A204.1 (cell line): ENCODE data around the gene KCNQ1.

Source experiments
- FAIRE-seq: peaks from 2 replicates; lab custom pipeline; 2012; peaks lifted over from hg19 to GRCh38; lab: Jason Lieb, UNC

Gene KCNQ1

DNA sequence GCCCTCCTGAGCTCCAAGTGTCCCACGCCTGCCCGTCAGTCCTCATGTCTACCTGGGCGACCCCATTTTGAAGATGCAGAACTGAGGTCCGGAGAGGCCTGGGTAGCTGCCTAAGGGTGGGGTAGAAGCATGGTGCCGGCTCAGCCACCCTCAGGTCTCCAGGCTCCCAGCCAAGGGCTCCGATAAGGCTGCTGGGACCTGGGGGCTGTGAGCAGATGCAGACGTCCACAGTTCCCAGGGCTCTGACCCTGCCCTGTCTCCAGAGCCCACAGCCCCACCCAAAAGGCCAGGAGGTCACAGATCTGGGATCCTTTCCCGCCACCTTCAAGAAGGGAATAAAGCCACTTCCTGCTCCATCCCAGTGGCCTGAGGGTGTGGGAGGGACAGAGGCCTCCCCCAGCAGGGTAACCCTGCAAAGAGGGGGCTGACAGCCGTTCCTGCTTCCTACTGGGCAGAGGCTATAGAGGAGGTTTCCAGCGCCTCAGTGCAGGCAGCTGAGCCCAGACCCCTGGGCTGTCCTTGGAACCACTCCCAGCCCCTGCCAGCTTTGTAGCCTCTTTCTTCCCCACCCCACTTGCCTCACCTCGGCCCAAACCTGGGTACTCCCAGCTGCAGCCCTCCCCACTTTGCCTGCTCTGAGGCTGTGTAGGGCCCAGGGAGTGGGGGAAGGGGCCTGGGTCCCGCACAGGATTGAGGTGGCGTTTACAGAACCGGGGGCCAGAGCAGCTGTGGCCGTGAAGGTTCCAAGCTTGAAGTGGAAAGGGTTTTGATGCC lies 355.3 kb downstream of the KCNQ1 start:
- no peak for FAIRE-seq

DNA sequence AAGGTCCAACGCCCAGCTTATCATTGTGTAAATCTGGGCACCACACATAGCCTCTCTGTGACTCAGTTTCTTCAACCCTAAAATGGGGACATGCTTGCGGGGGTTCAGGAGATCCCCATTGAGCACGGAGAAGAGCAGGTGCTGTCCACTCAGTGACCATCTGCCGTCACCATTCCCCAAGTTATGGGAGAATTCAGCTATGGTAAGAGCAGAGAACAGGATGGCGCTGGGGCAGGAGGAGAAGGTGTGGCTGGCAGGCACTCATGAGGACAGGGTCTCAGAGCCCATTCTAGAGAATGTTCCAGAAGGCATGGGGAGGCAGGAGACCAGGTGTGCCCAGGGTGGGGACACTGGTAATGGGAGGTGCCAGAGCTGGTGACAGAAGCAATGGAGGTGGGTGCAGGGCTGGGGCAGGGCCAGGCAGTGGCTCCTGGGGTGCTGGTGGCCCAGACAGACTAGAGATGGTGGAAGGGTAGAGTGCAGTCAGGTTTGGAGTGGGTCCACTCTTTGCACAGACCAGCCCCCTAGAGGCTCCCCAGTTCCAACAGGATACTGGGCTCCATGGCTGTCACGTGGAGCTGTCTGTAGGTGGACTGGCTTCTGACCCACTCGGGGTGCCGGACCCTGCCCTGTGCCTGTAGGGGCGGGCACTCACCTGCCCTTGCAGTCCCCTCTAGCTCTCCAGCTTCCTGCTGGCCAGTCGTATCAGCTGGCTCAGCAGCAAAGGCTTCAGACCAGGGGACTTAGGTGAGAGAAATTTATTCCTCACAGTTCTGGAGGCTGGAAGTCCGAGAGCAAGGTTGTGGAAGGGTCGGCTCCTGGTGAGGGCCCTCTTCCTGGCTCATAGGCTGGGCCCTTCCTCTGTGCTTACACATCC lies 356.1 kb downstream of the KCNQ1 start:
- FAIRE-seq = no peak

DNA sequence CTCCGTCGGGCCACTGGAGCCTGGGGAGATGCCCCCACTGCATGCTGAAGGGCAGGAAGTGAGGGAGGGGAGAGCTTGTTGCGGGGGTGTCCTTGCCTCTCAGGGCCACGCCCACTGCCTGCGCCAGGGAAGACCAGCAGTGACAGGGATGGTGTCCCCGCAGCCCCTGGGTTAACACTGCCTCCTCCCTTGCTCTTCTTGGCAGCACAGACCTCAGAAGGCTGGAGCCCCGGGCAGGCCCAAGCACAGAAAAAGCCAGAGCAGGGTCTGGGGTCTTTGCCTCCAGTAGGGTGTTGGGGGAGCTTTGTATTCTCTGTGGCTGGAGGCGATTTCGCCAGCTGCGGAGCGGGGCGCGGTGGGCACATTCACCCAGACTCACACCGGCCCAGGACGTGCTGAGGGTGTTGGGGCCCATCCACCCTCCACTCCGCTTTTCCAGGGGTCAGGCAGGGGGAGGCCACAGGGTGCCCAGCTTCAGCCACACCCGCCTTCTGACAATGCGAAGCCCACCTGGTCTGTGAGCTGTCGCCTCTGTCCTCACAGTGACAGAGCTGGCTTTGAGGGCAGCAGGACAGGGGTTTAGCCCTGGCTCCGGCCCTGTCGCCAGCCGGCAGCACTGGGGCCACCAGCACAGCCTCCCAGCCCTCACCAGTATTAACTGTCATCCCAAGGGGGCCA lies 357.0 kb downstream of the KCNQ1 start:
- FAIRE-seq = no peak

DNA sequence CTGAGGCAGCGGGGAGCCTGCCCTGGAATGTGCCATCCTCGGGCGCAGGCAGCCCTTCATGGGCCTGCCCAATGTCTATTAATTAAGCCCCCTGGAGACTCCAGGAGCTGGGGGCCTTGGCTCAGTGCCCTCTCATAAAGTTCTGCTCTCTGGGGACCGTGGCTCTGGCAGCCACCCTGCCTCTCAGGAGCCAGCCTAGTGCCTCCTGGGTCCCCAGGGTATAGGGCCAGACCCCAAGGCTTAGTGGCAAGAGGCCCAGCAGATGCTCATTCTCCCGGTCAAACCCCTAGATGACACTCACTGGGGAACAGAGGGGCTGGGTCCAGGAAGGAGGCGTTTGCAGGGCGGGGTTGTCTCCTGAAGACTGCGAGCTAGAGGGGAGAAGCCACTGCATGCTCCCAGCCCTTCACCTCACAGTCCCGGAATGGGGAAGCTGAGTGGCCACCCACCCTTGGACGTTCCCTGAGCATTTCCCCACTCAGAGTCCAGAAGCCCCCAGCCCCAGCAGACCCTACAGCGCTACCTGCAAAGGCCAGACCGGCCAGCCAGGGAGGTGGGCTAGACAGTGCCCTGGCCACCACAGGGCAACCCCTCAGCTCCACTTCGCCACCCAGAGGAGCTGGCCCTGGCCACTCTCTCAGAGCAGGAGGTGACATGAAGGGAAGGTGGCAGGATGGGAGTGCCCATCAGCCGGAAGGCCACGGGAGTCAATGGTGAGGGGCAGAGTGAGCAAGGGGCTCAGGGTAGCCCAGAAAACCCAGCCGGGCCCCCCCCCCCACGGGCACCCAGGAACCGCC lies 357.8 kb downstream of the KCNQ1 start:
- no peak for FAIRE-seq

DNA sequence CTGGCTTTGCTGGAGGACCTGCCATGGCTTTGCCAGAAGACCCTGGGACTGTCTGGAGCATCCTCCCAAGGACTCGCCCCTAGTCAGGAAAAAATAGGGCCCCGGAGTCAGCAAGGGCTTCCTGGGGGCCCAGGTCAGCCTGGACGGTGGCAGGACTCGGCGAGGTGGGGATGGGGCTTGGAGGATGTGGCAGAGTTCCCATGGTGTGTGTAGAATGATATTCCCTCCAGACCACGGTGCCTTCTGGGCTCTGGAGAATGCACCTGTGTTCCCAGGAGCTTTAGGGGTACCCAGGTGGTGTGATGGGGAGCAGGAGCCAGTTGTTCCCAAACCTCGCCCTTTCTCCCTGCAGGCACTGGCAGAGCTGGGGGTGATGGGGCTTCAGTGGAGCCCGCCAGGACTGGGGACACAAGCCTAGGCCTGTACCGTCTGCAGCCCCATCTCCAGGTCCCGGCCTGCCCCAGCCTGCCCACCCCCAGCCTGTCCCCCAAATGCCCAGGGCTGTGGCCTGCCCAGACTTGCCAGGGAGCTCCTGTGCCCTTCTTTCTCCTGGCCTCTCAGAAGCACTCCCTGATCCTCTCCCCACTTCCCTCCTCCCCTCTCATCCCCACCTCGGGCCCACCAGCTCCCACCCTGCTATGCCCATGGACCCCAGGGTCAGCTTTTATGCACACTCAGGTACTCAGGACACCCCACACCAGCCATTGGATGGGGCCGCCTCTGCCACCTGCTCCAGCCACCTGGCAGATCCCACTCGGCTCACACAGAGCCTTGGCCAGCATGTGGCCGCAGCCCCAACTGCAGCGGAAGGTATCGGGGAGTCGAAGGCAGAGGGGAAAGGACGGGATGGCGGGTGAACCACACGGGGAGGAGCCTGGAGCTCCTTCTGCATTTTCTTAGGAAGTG lies 358.6 kb downstream of the KCNQ1 start:
- FAIRE-seq = no peak

DNA sequence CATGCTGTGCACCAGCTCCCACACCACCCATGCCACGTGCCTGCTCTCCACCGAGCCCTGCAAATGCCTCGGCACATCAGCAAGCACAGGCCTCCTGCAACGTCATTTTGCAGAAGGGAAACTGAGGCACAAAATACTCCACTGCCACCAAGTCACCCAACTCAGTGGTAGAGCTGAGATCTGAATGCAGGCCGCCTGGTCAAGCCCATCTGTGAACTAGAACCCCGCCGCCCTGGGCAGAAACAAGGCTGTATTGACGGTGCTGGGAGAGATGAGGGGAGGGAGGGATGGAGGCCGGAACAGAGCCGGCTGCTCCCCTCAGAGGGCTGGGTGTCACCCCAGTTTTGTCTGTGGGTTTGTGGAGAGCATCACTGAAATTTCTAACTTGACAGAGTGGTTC lies 359.4 kb downstream of the KCNQ1 start:
- FAIRE-seq = no peak

DNA sequence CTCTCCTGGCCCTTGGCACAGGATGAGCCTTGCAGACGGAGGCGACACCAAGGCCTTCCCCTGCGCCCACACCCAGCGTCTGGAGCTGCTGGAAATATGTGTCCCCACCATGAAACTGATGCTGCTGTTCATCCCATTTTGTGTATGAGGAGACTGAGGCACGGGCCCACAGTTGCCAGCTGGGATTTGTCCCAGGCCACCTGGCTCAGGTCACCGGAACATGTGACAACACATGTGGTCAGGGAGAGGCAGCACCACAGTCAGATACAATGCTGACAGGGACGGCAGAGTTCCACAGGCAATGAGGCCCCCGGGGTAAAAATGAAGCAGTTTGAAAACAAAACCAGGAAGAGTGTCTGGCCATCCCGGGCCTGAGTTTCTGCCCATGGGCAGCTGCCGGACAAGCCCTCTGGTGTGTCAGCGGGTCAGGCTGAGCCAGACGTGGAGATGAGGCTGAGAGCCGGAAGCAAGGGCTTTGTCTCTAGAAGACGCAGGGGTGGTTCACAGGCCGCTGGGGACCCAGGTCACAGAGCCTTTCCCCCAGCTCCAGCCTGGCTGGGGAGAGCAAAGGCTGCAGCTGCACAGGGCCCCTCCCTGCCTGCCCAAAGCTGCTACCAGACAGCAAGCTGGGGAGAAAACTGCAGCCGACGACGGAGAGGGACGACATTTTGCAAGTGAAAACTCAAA lies 360.0 kb downstream of the KCNQ1 start:
- no peak for FAIRE-seq

DNA sequence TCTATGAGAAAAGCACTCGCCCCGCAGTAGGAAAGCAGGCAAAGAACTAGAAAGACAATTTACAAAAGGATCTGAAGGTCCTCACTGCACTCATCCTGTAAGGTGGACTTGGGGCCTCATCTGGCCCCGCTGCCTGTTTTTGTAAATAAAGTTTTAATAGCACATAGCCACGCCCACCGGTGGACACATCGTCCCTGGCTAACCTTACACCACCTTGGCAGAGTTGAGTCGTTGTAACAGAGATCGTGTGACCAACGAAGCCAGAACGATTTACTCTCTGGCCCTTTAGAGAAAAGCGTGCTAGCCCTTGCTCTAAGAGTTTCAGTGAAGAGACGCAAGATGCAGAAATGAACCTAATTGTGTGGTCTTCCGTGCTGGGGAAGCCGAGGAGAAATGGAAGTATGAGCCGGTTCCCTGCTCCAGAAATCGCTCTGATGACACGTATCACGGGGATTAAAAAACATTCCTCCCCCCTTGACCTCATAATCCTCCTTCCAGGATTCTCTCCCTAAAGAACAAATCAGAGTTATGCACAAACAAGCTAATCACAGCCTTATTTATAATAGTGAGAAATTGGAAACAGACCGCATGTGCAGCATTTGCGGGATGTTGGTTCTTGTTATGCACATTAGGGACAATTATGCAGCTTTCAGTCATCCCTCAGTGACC lies 360.7 kb downstream of the KCNQ1 start:
- FAIRE-seq = no peak

DNA sequence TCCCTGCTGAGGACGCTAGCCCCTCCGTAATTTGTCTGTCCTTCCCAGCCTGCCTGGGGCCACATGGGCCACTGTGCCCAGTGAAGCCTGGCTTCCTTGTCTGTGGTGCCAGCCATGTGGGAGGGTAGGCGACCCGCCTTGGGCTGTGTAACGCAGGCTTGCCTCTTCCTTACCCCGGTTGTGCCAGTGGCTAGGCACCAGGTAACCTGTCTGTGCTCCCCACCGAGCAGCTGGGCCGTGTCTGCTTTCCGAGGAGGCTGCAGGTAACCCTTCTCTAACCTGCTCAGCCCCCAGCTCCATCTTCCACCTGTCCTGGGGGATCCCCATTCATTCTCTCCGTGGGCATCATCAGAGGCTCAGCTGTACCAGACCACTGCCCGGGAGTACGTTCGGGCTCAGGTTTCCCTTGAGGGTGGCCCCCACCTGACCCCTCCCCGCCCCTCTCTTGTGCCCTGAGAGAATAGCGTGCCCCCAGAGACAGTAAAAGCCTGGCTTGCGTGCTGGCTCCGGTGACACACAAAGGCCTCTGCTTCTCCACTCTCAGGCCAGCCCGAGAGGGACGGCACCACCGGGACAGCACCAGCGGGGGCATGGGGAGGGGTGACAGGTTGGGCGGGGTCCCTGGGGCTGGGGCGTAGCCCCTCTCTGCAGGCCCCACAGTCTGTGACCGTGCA lies 361.7 kb downstream of the KCNQ1 start:
- FAIRE-seq = no peak

DNA sequence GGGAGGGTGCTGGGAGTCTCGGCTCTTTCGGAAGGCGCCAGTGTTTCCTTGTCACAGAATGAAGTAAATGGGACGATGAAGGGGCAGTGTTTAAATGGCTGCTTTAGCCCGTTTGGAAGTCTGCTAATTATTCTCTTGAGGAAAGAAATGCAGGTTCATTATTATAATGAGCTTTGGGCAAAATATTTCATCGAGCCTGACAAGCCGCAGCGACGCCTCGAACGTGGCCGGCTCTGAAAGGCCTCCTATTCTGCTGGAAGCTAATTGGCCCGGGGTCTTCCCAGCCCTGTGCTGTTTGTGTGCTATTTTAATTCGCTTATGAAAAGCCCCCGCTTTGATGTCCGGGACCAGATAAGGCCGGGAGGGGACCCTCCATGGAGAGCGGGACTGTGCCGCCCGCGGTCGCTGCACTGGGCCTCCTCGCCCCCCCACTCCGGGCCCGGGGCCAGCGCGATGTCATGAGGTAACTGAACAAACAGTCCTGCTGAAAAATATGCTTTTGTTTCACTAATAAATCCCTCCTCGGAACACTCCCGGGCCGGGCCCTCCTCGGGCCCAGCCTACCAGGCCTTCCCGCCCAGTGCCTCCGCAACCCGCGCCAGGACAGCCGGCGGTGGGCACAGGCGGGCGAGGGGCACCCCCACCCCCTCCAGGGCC lies 362.3 kb downstream of the KCNQ1 start:
- no peak for FAIRE-seq

DNA sequence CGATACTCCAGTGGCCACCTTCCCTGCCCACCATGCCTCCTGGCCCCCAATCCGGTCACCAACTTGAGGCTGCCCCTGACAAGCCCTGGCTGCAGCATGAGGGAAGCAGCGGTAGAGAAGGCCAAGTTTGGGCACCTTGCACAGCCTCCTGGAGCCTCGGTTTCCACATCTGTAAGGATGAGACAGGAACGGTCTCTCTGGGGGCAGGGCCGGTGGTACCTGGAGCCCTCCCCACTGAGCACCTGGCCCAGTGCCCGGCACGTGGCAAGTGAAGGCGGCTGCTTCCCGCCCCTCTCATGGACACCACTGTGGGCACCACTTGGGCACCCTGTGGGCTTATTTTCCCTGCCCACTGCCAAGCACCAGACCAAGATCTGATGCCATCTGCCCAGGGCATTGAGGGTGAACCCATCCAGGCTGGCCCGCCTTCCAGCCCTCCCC lies 363.0 kb downstream of the KCNQ1 start:
- FAIRE-seq = no peak

DNA sequence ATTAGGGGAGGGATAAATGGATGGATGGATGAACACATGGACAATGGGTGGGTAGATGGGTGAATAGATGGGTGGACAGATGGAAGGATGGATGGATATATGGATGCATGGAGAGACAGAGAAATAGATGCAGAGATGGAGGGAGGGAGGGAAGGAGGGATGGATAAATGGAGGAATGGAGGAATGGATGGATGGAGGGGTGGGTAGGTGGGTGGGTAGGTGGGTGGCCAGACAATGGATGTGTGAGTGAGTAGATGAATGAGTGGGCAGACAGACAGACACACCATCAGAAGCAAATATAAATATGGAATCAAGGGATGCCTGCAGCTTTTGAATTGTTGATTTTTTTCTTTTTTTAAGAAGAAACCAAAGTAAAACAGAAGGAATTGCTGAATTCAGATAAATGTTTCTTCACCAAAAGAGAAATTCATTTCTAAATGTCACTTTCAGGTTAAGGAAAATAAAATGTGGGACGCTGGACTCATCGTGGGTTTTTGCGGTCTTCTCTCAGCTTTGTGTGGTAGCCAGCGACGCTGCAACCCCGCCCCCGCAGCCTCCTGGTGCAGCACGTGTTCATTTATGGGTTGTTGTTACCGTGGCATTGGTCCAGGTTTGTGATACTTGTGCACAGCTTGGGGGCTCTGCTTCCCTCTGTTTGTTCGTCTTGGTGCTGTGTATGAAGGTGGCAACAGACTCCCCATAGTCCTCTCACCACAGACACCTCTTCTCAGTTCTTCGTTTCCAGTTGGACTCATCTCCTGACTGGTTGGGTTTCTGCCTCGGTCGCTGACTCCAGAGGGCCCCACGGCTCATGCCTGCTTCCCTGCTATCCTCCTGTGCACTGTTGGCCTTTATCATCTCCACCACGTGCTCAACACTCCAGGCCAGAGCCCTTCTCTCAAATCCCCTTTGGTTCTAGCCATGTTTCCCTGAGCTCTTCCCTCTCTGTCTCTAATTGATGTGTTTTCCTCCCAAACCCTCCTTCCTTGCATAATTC lies 364.3 kb downstream of the KCNQ1 start:
- no peak for FAIRE-seq

DNA sequence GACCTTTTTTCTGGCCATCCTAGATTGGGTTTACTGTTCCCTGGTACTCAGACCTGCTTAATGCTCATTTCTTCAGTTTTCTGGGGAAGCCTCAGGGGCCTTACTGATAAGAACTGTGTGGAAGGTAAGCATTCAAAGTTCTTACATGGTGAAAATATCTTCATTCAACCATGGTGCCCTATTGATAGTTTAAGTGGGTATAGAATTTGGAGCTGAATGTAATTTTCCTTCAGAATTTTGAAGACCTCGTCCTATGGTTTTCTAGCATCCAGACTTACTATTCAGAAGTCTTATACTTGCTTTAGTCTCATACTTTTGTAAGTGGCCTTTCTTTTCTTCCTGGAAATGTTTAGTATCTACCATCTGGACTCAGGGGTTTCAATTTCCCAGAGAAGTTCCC lies 365.0 kb downstream of the KCNQ1 start:
- no peak for FAIRE-seq

DNA sequence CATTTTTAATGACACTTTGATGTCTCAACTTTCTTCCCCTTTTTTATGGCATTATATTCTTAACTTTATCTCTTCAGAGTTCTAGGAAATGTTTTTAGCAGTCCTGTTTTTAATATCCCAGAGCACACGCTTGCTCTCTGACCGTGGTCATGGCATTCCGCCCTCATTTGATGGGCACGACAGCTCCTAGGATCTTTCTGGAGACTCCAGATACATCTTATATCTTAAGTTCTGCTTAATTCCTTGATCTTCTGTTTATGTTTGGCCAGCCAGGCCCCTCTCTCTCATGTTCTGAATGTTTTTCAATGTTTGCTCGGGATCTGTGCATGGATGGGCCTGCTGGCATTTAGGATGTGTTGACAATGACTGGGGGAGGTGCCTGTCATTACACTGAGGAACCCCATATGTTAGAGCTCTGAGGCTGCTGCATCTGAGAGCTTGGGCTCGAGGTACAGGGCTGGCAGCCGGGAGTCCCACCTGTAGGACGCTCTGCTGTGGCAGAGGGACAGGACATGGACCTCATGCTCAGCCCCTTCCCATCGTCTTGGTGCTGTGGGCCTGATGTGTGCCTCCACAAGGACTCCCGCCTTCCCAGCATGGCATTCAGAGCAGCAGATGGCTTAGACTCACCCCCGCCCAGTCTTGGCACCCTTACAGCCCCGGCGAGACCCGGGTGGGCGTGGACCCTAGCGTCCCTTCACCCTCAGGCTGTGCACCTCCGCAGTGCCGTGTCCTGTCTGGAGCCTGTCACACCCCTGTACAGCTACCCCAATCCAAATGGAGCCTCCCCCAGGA lies 365.8 kb downstream of the KCNQ1 start:
- no peak for FAIRE-seq

DNA sequence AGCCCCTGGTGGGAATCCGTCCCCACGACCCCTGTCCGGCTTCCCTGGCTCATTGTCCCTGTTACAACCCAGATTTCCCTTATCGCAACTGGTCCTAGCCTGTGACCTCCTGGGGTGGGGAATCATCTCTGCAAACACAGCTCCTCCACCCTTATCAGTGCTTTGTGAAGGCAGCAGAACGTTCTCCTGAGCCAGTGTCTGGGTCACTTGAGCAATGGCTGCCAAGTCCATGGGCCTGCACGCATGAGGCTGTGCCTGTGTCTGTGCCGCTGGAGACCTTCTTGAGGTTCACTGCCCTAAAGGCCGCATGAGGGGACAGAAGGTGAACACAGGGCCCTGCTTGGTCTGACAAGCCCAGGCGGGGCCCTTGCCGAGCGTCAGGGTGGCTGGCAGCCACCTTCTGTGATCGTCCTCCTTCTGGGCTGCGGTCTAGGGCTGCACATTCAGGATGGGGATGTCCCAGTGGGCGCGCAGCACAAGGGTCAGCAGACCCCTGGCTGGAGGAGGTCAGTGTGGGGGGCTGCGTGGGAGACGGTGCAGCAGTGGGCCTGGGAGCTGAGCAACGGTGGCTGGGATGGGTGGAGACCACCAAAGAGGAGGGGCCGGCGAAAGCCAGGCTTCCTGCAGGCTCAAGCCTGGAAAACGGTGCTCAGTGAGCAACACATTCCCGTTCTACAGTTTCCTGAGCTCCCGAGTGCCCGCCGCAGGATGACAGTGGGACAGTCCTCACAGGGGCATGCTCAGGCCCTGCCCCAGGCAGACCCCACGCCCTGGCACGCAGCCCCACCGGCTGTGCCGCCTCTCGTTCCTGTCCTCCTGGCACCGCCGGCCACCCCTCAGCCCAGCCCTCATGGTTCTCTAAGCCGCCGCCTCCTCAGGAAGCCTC lies 366.6 kb downstream of the KCNQ1 start:
- FAIRE-seq = no peak
